K562 (cell line): ENCODE data around the gene CYP2J2. TPM values are rescaled to one million over a fixed set of nuclear protein-coding genes. Genes with fewer than 3 reads are reported as not detected.

Experiments used
- DLX4 ChIP-seq: fragments of 250-450 bp; sonication (Bioruptor Pico); IDR thresholded peaks from 2 replicates; pipeline ENCODE4 v1.6.1; 2021; ENCODE audit warnings: mild to moderate bottlenecking
- JUNB ChIP-seq: fragments of 450-650 bp; formaldehyde crosslinking; conservative IDR thresholded peaks from 2 replicates; pipeline ENCODE4 v1.4.0; 2020; ENCODE audit warnings: mild to moderate bottlenecking
- SAFB ChIP-seq: fragments of 200-400 bp; formaldehyde crosslinking; IDR thresholded peaks from 2 replicates; pipeline ENCODE4 v1.6.1; 2017; ENCODE audit warnings: low read depth, low read length, borderline replicate concordance
- TFE3 ChIP-seq: fragments of 450-650 bp; formaldehyde crosslinking; IDR thresholded peaks from 2 replicates; pipeline ENCODE4 v1.4.0; 2020; ENCODE audit warnings: mild to moderate bottlenecking, mixed read lengths
- polyA plus RNA-seq, 8 experiments: library from polyadenylated mRNA; depleted of rRNA in 4 of 8; stranded (reverse) in 5 of 8; unstranded in 3 of 8; fragments of >200 nt; fragmentation: Nextera tagmentation in 2 of 8; fragmentation: Illumina TruSeq in 1 of 8; extraction: Ambion mirVana in 2 of 8; extraction: Trizol in 1 of 8; gene quantifications; 2 replicates each; pipeline versions ENCODE4 v1.2.1 to v1.2.3, GENCODE V29; 2011 to 2014; ENCODE audit warnings: inconsistent platforms in 1 of 8, missing spikeins in 1 of 8
- small RNA-seq: library from RNA; depleted of rRNA; stranded (forward); fragments of <200 nt; gene quantifications from one replicate; pipeline ENCODE3, GENCODE V24; 2014
- total RNA-seq, 7 experiments: library from RNA; depleted of rRNA in 6 of 7; stranded (reverse); fragments of >200 nt in 6 of 7; fragmentation: Illumina TruSeq in 2 of 7; extraction: Trizol in 2 of 7; gene quantifications; 2 replicates each; pipeline versions ENCODE4 v1.2.1 to v1.2.3, GENCODE V29; 2011 to 2021; ENCODE audit warnings: low replicate concordance in 1 of 7

Gene CYP2J2
- total and polyA plus RNA-seq, 9 of the 15 experiments (the other 6 are each of a cell fraction or from before 2014, with no cell fraction given) = not detected

DNA sequence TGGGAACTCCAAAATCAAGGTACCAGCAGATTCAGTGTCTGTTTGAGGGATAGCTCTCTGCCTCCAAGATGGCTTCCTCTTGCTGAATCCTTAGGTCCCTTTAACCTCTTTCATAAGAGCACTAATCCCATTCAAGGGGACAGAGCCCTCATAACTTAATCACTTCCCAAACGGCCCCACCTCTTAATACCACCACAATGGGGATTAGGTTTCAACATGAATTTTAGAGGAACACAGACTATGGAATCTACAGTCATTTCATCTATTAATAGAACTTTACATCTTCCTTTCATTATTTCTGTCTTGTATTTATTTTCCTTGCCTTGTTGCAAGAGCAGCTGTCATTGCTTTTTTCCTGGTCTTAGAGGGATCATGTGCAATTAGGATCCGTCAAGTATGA lies 81.5 kb downstream of the CYP2J2 start (continued):
- no peak for TF ChIP-seq DLX4 (CRISPR knock-in tag)
- no peak for TF ChIP-seq TFE3 (CRISPR knock-in tag)
- TF ChIP-seq JUNB (CRISPR knock-in tag) = no peak
- TF ChIP-seq SAFB = no peak

Small RNA genes within 50 kb of the gene (small RNA-seq; reads per million reads assigned to genes)
- gene RN7SL475P = not detected

Other genes with a start within 250 kb of the CYP2J2 start
- under 0.01 TPM in 1 of 2 replicates, not detected in the other for gene HOOK1, start 111.8 kb downstream of the CYP2J2 start, total RNA-seq (2014; rRNA removed)
- not detected in 2 replicates for gene HOOK1, start 111.8 kb downstream of the CYP2J2 start, total RNA-seq (2014; rRNA removed; fragmentation: Illumina TruSeq; extraction: Trizol)
- gene HOOK1, start 111.8 kb downstream of the CYP2J2 start, total RNA-seq (2015; rRNA removed; fragmentation: Illumina TruSeq; extraction: Trizol) = 0.18 TPM in 1 of 2 replicates, not detected in the other
- gene HOOK1, start 111.8 kb downstream of the CYP2J2 start, total RNA-seq (2021) = 0.04 and 0.11 TPM in 2 replicates
- not detected in 2 replicates for gene HOOK1, start 111.8 kb downstream of the CYP2J2 start, polyA plus RNA-seq (2011; rRNA removed)
- gene HOOK1, start 111.8 kb downstream of the CYP2J2 start, polyA plus RNA-seq (2014; fragmentation: Illumina TruSeq; extraction: Trizol) = not detected in 2 replicates
- not detected for gene HOOK1, start 111.8 kb downstream of the CYP2J2 start, polyA plus RNA-seq (2014; fragmentation: Nextera tagmentation; extraction: Ambion mirVana)
- not detected in 2 replicates for gene HOOK1, start 111.8 kb downstream of the CYP2J2 start, polyA plus RNA-seq (2014; rRNA removed)
- gene C1orf87, start 147.0 kb upstream of the CYP2J2 start, total RNA-seq (2014; rRNA removed) = not detected in 2 replicates
- gene C1orf87, start 147.0 kb upstream of the CYP2J2 start, total RNA-seq (2014; rRNA removed; fragmentation: Illumina TruSeq; extraction: Trizol) = not detected in 2 replicates
- gene C1orf87, start 147.0 kb upstream of the CYP2J2 start, total RNA-seq (2015; rRNA removed; fragmentation: Illumina TruSeq; extraction: Trizol) = not detected in 2 replicates
- not detected in 2 replicates for gene C1orf87, start 147.0 kb upstream of the CYP2J2 start, total RNA-seq (2021)
- gene C1orf87, start 147.0 kb upstream of the CYP2J2 start, polyA plus RNA-seq (2011; rRNA removed) = not detected in 2 replicates
- gene C1orf87, start 147.0 kb upstream of the CYP2J2 start, polyA plus RNA-seq (2014; fragmentation: Illumina TruSeq; extraction: Trizol) = not detected in 2 replicates
- gene C1orf87, start 147.0 kb upstream of the CYP2J2 start, polyA plus RNA-seq (2014; fragmentation: Nextera tagmentation; extraction: Ambion mirVana) = not detected
- not detected in 2 replicates for gene C1orf87, start 147.0 kb upstream of the CYP2J2 start, polyA plus RNA-seq (2014; rRNA removed)